Dermis microvascular lymphatic vessel endothelial cell (primary cell): ENCODE measurements around the gene UTY. TPM values are rescaled to one million over a fixed set of nuclear protein-coding genes. Genes with fewer than 3 reads are reported as not detected.

Source experiments
- total RNA-seq: library from RNA; depleted of rRNA; stranded (reverse); fragments of >200 nt; gene quantifications from 2 replicates; pipeline ENCODE4 v1.2.1, GENCODE V29; 2014

The UTY gene
- total RNA-seq, 1 donor from 2014 or later, result not detected

Other genes starting within 250 kb of the UTY start
- not detected in 2 replicates for gene TMSB4Y, start 223.9 kb upstream of the UTY start, total RNA-seq